GM11168 (cell line): Measurements from ENCODE around the gene KANK2.

Experiments
- in situ Hi-C: fragments of 300-500 bp; cut with MboI; formaldehyde crosslinking; loops from one replicate; pipeline ENCODE4 v1.12.0; 2022; ENCODE audit warnings: low sequenced_read_pairs; ENCODE audit not compliant: unreplicated experiment

The KANK2 gene

DNA sequence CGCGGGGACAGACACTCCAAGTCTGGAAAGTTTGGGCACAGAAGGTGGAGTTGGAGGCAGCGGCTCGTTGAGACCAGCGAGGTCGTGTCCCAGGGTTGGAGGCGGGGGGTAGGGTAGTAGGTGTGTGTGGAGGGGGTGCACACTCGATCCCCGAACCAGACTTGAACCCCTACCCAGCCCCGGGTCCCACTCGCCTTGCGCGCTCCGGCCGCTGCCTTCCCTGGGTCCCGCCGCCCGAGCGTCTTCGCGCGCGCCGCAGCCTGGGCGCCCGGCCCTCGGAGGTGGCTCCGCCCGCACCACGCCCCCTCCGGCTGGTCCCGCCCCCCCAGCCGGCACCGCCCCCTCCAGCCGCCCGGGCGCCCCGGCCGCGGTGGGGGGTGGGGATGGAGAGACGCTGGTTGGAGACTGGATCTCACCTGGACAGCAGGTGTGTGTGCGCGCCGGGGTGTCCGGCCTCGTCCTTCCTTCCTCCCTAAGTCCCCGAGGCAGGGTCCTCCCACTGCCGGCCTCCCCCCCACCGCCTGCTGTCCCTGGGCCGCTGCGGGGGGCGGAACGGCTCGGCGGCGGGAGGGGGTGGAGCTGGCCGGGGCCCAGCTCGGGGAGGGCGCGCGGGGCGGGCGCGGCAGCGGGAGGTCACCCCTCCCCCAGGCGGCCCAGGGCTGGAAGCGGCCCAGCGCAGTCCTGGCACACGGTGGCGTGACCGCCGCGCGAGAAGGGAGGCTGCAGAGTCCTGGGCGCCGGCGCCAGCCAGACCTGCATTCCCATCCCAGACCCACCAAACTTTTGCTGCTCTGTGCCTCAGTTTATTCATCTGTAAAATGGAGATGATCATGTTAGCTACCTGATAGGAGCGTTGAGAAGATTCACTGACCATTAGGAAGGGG is at the start of gene KANK2:
Gene KANK2 (minus strand): TSS at position 255 of the 884 bp plus-strand sequence. CDS start 3,034 bp downstream, outside the sequence.
- in situ Hi-C loops = no loop called here

DNA sequence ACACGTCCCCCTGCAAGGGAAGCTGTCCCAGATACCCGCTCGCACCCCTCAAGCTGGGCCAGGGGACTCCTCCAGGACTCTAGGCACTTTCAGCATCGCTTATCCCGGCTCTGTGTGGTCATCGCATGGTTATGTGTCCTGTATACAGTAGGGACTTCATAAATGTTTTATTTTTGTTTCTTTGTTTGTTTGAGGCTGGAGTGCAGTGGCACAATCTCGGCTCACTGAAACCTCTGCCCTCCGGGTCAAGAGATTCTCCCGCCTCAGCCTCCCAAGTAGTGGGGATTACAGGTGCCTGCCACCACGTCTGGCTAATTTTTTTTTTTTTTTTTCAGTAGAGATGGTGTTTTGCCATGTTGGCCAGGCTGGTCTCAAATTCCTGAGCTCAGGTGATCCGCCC is 49.6 kb upstream of the KANK2 start:
- in situ Hi-C loops = no loop called here

DNA sequence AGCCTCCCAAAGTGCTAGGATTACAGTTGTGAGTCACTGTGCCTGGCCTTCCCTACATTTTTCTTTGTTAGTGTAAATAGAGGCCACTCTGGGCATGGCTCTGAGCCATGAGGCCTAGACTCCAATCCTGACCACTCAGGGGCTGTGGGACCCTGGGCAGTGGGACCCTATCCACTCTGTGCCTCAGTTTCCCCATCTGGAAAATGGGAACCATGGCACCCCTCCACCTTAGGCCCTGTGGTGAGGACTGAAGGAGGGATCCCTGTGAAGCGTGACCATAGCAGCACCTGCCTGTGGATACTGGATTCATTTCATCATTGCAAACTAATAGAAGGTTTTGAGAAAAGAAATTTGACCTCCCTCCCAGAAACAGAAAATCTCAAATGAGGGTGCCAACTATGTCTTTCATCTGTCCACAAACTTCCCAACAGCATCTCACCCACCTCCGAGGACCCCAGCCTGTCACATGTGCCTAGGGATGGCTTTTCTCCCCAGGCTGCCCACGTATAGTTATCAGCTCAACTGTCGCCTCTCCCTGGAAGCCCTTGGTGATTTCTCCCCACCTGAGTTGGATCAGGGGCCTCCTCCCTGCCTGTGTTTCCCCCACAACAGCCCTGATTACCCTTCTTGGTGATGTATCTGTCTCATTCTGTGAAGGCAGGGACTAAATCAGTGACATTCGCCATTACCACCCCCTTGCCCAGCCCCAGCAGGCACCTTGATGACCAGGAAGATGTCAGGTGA is 47.7 kb upstream of the KANK2 start:
- in situ Hi-C loops = no loop called here

- in situ Hi-C loops = no loop called here
Measured at GRCh38 chr19:11243798-11244169, 46.4 kb upstream of the KANK2 start.

GRCh38 chr19:11242864-11243797 is 45.8 kb upstream of the KANK2 start:
- in situ Hi-C loops = no loop called here

DNA sequence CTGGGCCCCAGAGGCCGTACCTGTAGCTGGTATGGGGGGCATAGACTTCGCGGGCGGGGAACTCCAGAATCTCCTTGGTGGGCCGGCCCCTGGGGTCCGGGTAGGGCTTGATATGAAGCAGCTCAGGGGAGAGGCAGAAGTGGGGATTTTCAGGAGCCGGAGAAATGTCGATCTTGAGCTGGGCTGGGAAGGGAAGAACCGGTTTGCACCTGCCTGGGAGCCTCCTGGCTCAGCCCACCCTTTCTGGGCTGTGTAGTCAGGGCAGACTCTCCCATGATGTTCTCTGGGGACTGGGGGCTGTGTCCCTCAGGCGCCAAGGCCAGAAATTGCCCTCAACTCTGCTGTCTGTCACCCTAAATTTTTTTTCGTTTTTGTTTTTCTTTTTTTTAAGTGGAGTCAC is 44.7 kb upstream of the KANK2 start:
- in situ Hi-C loops = no loop called here

- in situ Hi-C loops = no loop called here
Measured at GRCh38 chr19:11240008-11240444, 42.7 kb upstream of the KANK2 start.

DNA sequence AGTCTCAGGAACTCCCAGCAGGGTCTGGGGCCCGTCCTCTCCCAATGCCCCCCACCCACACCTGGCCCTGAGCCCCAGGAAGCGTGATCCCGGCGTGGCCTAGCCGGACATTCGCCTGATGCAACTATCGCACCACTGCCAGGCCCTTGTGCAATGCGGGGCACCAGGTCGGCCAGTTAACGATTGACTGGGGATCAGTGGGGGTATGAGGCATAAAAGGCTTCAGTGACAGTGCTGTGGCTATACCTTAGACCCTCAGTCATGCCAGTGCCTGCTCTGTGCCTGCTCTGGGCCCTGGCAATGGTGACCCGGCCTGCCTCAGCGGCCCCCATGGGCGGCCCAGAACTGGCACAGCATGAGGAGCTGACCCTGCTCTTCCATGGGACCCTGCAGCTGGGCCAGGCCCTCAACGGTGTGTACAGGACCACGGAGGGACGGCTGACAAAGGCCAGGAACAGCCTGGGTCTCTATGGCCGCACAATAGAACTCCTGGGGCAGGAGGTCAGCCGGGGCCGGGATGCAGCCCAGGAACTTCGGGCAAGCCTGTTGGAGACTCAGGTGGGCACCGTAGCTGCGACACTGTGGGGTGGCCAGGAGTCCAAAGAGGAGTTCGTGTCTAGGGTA is 42.1 kb upstream of the KANK2 start, which contains the start of gene ANGPTL8:
Gene ANGPTL8 (plus strand): TSS at position 243 of the 624 bp plus-strand sequence. CDS start 19 bp downstream, at position 262.
- in situ Hi-C loops = no loop called here

DNA sequence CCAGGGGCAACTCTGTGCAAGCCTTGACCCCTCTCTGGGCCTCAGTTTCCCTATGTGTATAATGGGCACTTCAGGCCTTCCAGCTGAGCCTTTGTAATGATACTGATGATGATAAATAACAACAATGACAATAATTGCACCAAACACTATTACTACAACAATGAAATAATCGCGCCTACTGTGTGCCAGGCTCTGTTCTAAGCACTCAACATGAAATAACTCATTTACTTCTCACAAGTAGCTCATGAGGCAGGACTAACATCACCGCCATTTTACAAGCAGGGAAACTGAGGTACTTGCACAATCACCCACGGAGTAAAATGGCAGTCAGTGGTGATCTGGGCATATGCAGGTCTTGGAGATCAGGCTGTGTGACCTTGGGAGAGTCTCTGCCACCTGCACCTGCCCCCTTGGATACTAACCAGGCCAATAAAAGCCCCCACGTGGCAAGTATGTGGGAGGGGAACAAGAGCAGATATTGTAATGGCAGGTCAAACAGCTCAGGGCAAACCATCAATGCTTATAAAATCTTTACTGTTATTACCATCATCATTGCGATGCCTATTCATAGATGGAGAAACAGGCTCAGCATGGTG is 41.5 kb upstream of the KANK2 start:
- in situ Hi-C loops = no loop called here

- in situ Hi-C loops = no loop called here
Measured at GRCh38 chr19:11238041-11238440, 40.7 kb upstream of the KANK2 start.

DNA sequence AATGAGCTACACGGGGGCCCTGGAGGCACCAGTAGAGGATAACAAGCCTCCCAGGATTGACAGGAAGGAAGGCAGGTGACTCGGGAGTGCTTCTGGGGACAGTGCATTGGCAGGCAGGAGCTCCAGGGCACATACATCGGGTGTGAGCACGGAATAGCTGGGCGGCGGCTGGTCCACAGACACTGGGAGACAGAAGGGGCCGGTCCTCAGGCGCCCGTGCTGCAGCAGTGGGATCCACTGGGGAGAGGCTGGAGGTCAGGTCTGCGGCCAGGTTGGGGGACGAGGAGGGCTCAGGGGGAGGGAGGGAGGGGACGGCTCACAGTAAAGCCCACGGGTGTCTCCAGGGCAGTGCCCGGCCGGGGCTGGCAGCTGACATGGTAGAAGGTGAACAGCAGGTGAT is 40.0 kb upstream of the KANK2 start:
- in situ Hi-C loops = no loop called here

- in situ Hi-C loops = no loop called here
Measured at GRCh38 chr19:11236324-11237301, 39.3 kb upstream of the KANK2 start.

DNA sequence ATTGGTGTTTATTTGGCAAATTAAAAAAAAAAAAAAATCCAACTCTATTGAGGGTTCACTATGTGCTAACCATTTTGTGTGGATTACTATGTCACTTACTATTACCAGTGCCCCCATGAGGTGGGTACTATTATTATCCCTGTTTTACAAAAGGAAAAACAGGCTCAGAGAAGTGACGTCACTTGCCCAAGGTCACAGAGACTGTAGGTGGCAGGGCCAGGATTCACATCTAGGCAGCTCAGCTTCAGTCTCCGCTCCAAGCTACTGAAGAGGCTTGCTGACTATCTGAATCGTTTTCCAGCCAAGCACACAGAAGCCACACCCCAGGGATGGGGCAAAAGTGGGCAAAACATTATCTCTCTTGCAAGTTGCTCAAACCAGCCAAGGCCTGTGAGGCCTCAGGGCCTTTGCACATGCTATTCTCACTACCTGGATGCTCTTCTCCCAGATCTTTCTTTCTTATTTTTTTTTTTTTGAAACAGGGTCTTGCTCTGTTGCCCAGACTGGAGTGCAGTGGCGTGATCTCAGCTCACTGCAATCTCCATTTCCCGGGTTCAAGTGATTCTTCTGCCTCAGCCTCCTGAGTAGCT is 37.2 kb upstream of the KANK2 start:
- in situ Hi-C loops = no loop called here

- in situ Hi-C loops = no loop called here
Measured at GRCh38 chr19:11233073-11233472, 35.7 kb upstream of the KANK2 start.

DNA sequence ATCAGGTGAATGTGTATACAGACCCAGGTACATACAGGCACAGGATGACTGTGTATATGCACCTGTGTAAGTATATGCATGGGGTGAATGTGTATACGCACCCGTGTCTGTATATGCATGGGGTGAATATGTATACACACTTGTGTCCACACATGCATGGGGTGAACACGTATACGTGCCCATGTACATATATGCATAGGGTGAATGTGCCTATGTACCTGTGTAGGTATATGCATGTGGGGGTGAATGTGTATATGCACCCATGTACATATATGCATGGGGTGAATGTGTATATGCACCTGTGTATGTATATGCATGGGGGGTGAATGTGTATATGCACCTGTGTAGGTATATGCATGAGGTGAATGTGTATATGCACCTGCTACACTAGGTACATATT is 35.2 kb upstream of the KANK2 start:
- in situ Hi-C loops = no loop called here

- in situ Hi-C loops = no loop called here
Measured at GRCh38 chr19:11230621-11231386, 33.5 kb upstream of the KANK2 start.

- in situ Hi-C loops = no loop called here
Measured at GRCh38 chr19:11227195-11227886, 30.0 kb upstream of the KANK2 start.
